ENCODE data around the gene VPS35.

Gene VPS35

GRCh38 chr16:46658925-46659324, 30.1 kb downstream of the VPS35 start:
- no peak for TF ChIP-seq CTCF (IDR thresholded peaks at IDR 0.05; ENCODE audit: insufficient read depth, low read length, missing control alignments)
- CTCF ChIA-PET, result interaction anchor here (1.0 to 1.8 kb wide), 2 partner anchors 11 to 15 kb away, joined by 4 to 10 read pairs; no protein-coding TSS in a partner anchor
- DNase-seq (ENCODE audit: low read depth, low spot score), result no peak
- POLR2A ChIA-PET, result no interaction called here
- H3K4me3 ChIP-seq (ENCODE audit: low read depth, low read length), result no peak overlapping the region

GRCh38 chr16:46651305-46651704, 37.7 kb downstream of the VPS35 start:
- ChIA-PET CTCF (interaction anchor here (1.6 kb wide), 1 partner anchor 10 kb away, joined by 3 read pairs; no protein-coding TSS in a partner anchor), POLR2A (no interaction called here)
- no peak overlapping the region for H3K4me3 ChIP-seq (ENCODE audit: low read depth, low read length)
- no peak for TF ChIP-seq CTCF (IDR thresholded peaks at IDR 0.05; ENCODE audit: insufficient read depth, low read length, missing control alignments)
- no peak for DNase-seq (ENCODE audit: low read depth, low spot score)

- CTCF ChIA-PET, result interaction anchor here (1.2 kb wide), 1 partner anchor 21 kb away, joined by 3 read pairs; no protein-coding TSS in a partner anchor
- TF ChIP-seq CTCF (IDR thresholded peaks at IDR 0.05; ENCODE audit: insufficient read depth, low read length, missing control alignments), result no peak
- POLR2A ChIA-PET, result no interaction called here
- DNase-seq (ENCODE audit: low read depth, low spot score), result no peak
- no peak overlapping the region for H3K4me3 ChIP-seq (ENCODE audit: low read depth, low read length)
These were observed 38.7 kb downstream of the VPS35 start for GRCh38 chr16:46650254-46650623.

- no peak overlapping the region for H3K4me3 ChIP-seq (ENCODE audit: low read depth, low read length)
- no peak for DNase-seq (ENCODE audit: low read depth, low spot score)
- ChIA-PET POLR2A (no interaction called here), CTCF (interaction anchor here (1.2 kb wide), 1 partner anchor 20 kb away, joined by 3 read pairs; no protein-coding TSS in a partner anchor)
- TF ChIP-seq CTCF (IDR thresholded peaks at IDR 0.05; ENCODE audit: insufficient read depth, low read length, missing control alignments), result no peak
These were observed 39.3 kb downstream of the VPS35 start for GRCh38 chr16:46649588-46650253.

- H3K4me3 ChIP-seq (ENCODE audit: low read depth, low read length), result no peak overlapping the region
- DNase-seq (ENCODE audit: low read depth, low spot score), result no peak
- TF ChIP-seq CTCF (IDR thresholded peaks at IDR 0.05; ENCODE audit: insufficient read depth, low read length, missing control alignments), result no peak
- CTCF ChIA-PET, result no interaction called here
- POLR2A ChIA-PET, result no interaction called here
These were observed 40.3 kb downstream of the VPS35 start for GRCh38 chr16:46648656-46649055.

- H3K4me3 ChIP-seq (ENCODE audit: low read depth, low read length), result no peak overlapping the region
- ChIA-PET CTCF (interaction anchor here (0.8 to 4.2 kb wide), 2 partner anchors 10 to 35 kb away, joined by 3 to 21 read pairs; no protein-coding TSS in a partner anchor), POLR2A (no interaction called here)
- no peak for TF ChIP-seq CTCF (IDR thresholded peaks at IDR 0.05; ENCODE audit: insufficient read depth, low read length, missing control alignments)
- DNase-seq (ENCODE audit: low read depth, low spot score), result no peak
These were observed 49.7 kb downstream of the VPS35 start for GRCh38 chr16:46638947-46639925.

Measured in AG04449 (cell line).